SK-N-SH (cell line): ENCODE data around the gene PDZRN4. TPM values are rescaled to one million over a fixed set of nuclear protein-coding genes. Genes with fewer than 3 reads are reported as not detected.

Source experiments
- CTCF ChIA-PET: fragments of 300-600, 350-600 bp; formaldehyde crosslinking; extraction: SDS; loops from one replicate; lab custom pipeline; 2021; lab: Yijun Ruan, JAX
- POLR2A ChIA-PET: fragments of 350-600 bp; sonication (Branson Sonifier 250); formaldehyde crosslinking; extraction: SDS; loops from one replicate; lab custom pipeline; 2020; ENCODE audit warnings: antibody characterized with exemption, inconsistent platforms; lab: Yijun Ruan, JAX
- DNase-seq: peaks from one replicate; pipeline ENCODE4 v3.0.0; 2012
- H2AFZ ChIP-seq: fragments of 200-600 bp; sonication (generic); 2 replicates; pipeline ENCODE4 v1.8.1; 2016; ENCODE audit warnings: antibody characterized with exemption, mild to moderate bottlenecking, low read depth
- H3F3A ChIP-seq: fragments of 200-600 bp; sonication (generic); replicated peaks from 2 replicates; pipeline ENCODE3; 2016; ENCODE audit warnings: antibody characterized with exemption, mild to moderate bottlenecking; ENCODE audit not compliant: insufficient read depth
- H3K27ac ChIP-seq, 2 experiments: fragments of 200-500 bp in 1 of 2; fragments of 200-600 bp in 1 of 2; sonication (Bioruptor generic) in 1 of 2; sonication (generic), shearing (Covaris generic) in 1 of 2; 2 replicates each; pipeline versions ENCODE4 v1.5.1 to v1.6.1; 2014 to 2016; ENCODE audit warnings: low read depth in 2 of 2, inconsistent platforms in 1 of 2, low read length in 1 of 2, mild to moderate bottlenecking in 1 of 2, mixed read lengths in 1 of 2
- H3K27me3 ChIP-seq: fragments of 200-600 bp; sonication (generic), shearing (Covaris generic); 2 replicates; pipeline ENCODE4 v1.6.1; 2016; ENCODE audit warnings: mixed run types; ENCODE audit not compliant: insufficient read depth
- H3K36me3 ChIP-seq, 2 experiments: fragments of 200-500 bp in 1 of 2; fragments of 200-600 bp in 1 of 2; sonication (Bioruptor generic) in 1 of 2; sonication (generic) in 1 of 2; replicated peaks in 1 of 2; 2 replicates each; pipeline versions ENCODE3 to v1.5.1; 2014 to 2016; ENCODE audit warnings: low read length in 1 of 2, mild to moderate bottlenecking in 1 of 2; ENCODE audit not compliant: insufficient read depth in 2 of 2, control insufficient read depth in 1 of 2
- H3K4me1 ChIP-seq, 2 experiments: fragments of 200-500 bp in 1 of 2; fragments of 200-600 bp in 1 of 2; sonication (Bioruptor generic) in 1 of 2; sonication (generic), shearing (Covaris generic) in 1 of 2; 2 replicates each; pipeline versions ENCODE4 v1.5.1 to v1.6.1; 2014 to 2016; ENCODE audit warnings: low read depth in 1 of 2, low read length in 1 of 2, mixed run types in 1 of 2; ENCODE audit not compliant: insufficient read depth in 2 of 2, control insufficient read depth in 1 of 2
- H3K4me2 ChIP-seq: fragments of 200-600 bp; sonication (generic), shearing (Covaris generic); 2 replicates; pipeline ENCODE4 v1.6.1; 2017; ENCODE audit warnings: mixed run types
- H3K4me3 ChIP-seq, 2 experiments: fragments of 200-500 bp in 1 of 2; fragments of 200-600 bp in 1 of 2; sonication (Bioruptor generic) in 1 of 2; sonication (generic), shearing (Covaris generic) in 1 of 2; 2 replicates each; pipeline versions ENCODE4 v1.5.1 to v1.8.1; 2014 to 2016; ENCODE audit warnings: low read depth in 2 of 2, inconsistent platforms in 1 of 2, low read length in 1 of 2, mild to moderate bottlenecking in 1 of 2, mixed read lengths in 1 of 2, moderate library complexity in 1 of 2
- H3K79me2 ChIP-seq: fragments of 200-600 bp; sonication (generic); 2 replicates; pipeline ENCODE4 v1.8.1; 2017; ENCODE audit warnings: mild to moderate bottlenecking; ENCODE audit not compliant: insufficient read depth
- H3K9ac ChIP-seq: fragments of 200-600 bp; sonication (generic); 2 replicates; pipeline ENCODE4 v1.6.1; 2017; ENCODE audit warnings: mixed run types
- H3K9me2 ChIP-seq: fragments of 200-600 bp; sonication (generic); 2 replicates; pipeline ENCODE4 v1.6.1; 2017; ENCODE audit warnings: mixed run types
- H3K9me3 ChIP-seq: fragments of 200-600 bp; sonication (generic); 2 replicates; pipeline ENCODE4 v1.6.1; 2017; ENCODE audit warnings: mixed run types, mild to moderate bottlenecking, moderate library complexity
- H4K20me1 ChIP-seq: fragments of 200-600 bp; sonication (generic); 2 replicates; pipeline ENCODE4 v1.6.1; 2017; ENCODE audit warnings: mild to moderate bottlenecking, mixed run types; ENCODE audit not compliant: insufficient read depth
- CHD2 ChIP-seq: fragments of 150-350 bp; IDR thresholded peaks from 2 replicates; pipeline ENCODE4 v1.6.1; 2018; ENCODE audit warnings: low read length; ENCODE audit not compliant: partially characterized antibody
- CTCF ChIP-seq: fragments of 200-600 bp; sonication (generic); IDR thresholded peaks from 2 replicates; pipeline ENCODE4 v1.6.1; 2017; ENCODE audit warnings: antibody characterized with exemption, mild to moderate bottlenecking, moderate library complexity
- EP300 ChIP-seq, 2 experiments: IDR thresholded peaks; 2 replicates each; pipeline versions ENCODE4 v1.4.0 to v1.6.1; 2012; ENCODE audit warnings: borderline replicate concordance in 1 of 2, low read depth in 1 of 2, low read length in 1 of 2
- FOXJ3 ChIP-seq: sonication (generic); formaldehyde crosslinking; IDR thresholded peaks from 2 replicates; pipeline ENCODE4 v1.5.1; 2020; ENCODE audit warnings: mild to moderate bottlenecking, missing genetic modification reagents
- GABPA ChIP-seq: IDR thresholded peaks from 2 replicates; pipeline ENCODE4 v1.4.0; 2012; ENCODE audit warnings: low read depth, mild to moderate bottlenecking
- GATA2 ChIP-seq: sonication (generic); formaldehyde crosslinking; IDR thresholded peaks from 2 replicates; pipeline ENCODE4 v1.5.0; 2020; ENCODE audit warnings: mild to moderate bottlenecking, missing genetic modification reagents
- JUND ChIP-seq: IDR thresholded peaks from 2 replicates; pipeline ENCODE4 v1.4.0; 2012
- NFIC ChIP-seq: IDR thresholded peaks from 2 replicates; pipeline ENCODE4 v1.4.0; 2012; ENCODE audit warnings: borderline replicate concordance
- NRF1 ChIP-seq: IDR thresholded peaks from 2 replicates; pipeline ENCODE4 v1.6.1; 2012; ENCODE audit warnings: low read depth, mild to moderate bottlenecking, low read length
- RFX5 ChIP-seq: IDR thresholded peaks from 2 replicates; pipeline ENCODE4 v1.6.1; 2012; ENCODE audit warnings: mild to moderate bottlenecking, improper control_type of control experiment, low read length
- RXRA ChIP-seq: IDR thresholded peaks from 2 replicates; pipeline ENCODE4 v1.4.0; 2012; ENCODE audit warnings: low read depth, mild to moderate bottlenecking, borderline replicate concordance
- SIN3A ChIP-seq: IDR thresholded peaks from 2 replicates; pipeline ENCODE4 v1.6.1; 2012; ENCODE audit warnings: low read depth, mild to moderate bottlenecking, low read length, moderate library complexity, borderline replicate concordance
- TAF1 ChIP-seq: IDR thresholded peaks from 2 replicates; pipeline ENCODE4 v1.6.1; 2012; ENCODE audit warnings: low read depth, mild to moderate bottlenecking, low read length, moderate library complexity, borderline replicate concordance
- YY1 ChIP-seq: IDR thresholded peaks from 2 replicates; pipeline ENCODE4 v1.4.0; 2012; ENCODE audit warnings: low read depth, mild to moderate bottlenecking
- WGBS: methylation state at CpG from one replicate; pipeline ENCODE4 v1.1.6; 2017; ENCODE audit warnings: low lambda C conversion rate; 5-methylcytosine and 5-hydroxymethylcytosine counted together
- polyA plus RNA-seq, 3 experiments: library from polyadenylated mRNA; depleted of rRNA; stranded (reverse); fragments of >200 nt; gene quantifications; 2 replicates each; pipeline ENCODE4 v1.2.3, GENCODE V29; 2012
- TF ChIP-seq, protein P1 (sequence below): IDR thresholded peaks from 2 replicates; pipeline ENCODE4 v1.4.0; 2012; ENCODE audit warnings: low read depth
- TF ChIP-seq, protein P2 (sequence below): IDR thresholded peaks from 2 replicates; pipeline ENCODE4 v1.6.1; 2012; ENCODE audit warnings: mild to moderate bottlenecking, low read depth, low read length, moderate library complexity
- TF ChIP-seq, protein P3 (sequence below): fragments of 150-350 bp; IDR thresholded peaks from 2 replicates; pipeline ENCODE4 v1.6.1; 2017; ENCODE audit warnings: antibody characterized with exemption, low read length, low read depth, borderline replicate concordance

Gene PDZRN4
- polyA plus RNA-seq, 1 of the 3 experiments (the other 2 are of a cell fraction): 0.02 TPM

DNA sequence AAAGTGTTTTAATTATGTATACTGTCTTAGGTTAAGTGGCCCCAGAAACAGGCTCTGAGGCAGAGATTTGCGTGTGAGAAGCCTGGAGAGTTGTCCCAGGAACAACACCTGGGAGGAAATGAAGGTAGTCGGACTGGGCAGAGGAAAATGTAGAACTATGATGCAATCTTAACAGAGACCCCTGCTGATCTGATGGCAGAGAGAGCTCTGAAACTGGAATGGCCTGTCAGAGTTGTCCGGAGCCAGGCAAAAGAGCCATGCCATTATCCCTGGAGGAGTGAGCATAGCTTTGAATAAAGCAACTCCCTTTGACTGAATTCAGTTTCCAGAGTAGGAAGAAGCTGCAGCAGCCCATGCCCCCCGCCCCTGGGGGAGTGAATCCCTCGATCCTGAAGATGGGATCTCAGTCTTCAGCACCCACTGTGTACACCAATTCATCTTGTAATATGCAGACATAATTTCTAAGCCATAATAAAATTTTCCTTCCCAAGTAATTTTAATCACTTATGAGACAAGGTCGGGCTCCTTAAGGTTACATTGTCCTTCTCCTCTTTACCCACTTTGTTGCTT, 264.8 kb downstream of the PDZRN4 start:
- Histone ChIP-seq H3K4me2 (no peak overlapping the region), H4K20me1 (no peaks in the 10 kb centered on the region), H3K36me3 (no peaks in the 10 kb centered on the region), H3K9me2 (no peaks in the 10 kb centered on the region), H3K9ac (no peak overlapping the region), H3F3A (no peaks in the 10 kb centered on the region), H3K4me3 (no peak overlapping the region), H3K27ac (no peak overlapping the region), H3K27me3 (no peaks in the 10 kb centered on the region; the same call in 1 of the 2 replicates), H2AFZ (no peak overlapping the region), H3K4me1 (no peaks in the 10 kb centered on the region), H3K79me2 (no peaks in the 10 kb centered on the region), H3K9me3 (no peaks in the 10 kb centered on the region)
- CTCF ChIA-PET: no interaction called here
- POLR2A ChIA-PET: no interaction called here
- WGBS: 45% methylated on average over 6 of the region's 6 CpGs
- TF ChIP-seq, protein P1, sequence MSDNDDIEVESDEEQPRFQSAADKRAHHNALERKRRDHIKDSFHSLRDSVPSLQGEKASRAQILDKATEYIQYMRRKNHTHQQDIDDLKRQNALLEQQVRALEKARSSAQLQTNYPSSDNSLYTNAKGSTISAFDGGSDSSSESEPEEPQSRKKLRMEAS: no peak
- TF ChIP-seq FOXJ3 (CRISPR knock-in tag) (no peak), CHD2 (no peak), NFIC (no peak), SIN3A (no peak), GABPA (no peak)
- TF ChIP-seq, protein P2, sequence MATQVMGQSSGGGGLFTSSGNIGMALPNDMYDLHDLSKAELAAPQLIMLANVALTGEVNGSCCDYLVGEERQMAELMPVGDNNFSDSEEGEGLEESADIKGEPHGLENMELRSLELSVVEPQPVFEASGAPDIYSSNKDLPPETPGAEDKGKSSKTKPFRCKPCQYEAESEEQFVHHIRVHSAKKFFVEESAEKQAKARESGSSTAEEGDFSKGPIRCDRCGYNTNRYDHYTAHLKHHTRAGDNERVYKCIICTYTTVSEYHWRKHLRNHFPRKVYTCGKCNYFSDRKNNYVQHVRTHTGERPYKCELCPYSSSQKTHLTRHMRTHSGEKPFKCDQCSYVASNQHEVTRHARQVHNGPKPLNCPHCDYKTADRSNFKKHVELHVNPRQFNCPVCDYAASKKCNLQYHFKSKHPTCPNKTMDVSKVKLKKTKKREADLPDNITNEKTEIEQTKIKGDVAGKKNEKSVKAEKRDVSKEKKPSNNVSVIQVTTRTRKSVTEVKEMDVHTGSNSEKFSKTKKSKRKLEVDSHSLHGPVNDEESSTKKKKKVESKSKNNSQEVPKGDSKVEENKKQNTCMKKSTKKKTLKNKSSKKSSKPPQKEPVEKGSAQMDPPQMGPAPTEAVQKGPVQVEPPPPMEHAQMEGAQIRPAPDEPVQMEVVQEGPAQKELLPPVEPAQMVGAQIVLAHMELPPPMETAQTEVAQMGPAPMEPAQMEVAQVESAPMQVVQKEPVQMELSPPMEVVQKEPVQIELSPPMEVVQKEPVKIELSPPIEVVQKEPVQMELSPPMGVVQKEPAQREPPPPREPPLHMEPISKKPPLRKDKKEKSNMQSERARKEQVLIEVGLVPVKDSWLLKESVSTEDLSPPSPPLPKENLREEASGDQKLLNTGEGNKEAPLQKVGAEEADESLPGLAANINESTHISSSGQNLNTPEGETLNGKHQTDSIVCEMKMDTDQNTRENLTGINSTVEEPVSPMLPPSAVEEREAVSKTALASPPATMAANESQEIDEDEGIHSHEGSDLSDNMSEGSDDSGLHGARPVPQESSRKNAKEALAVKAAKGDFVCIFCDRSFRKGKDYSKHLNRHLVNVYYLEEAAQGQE: no peak
- no peak for DNase-seq

GRCh38 chr12:41453409-41453808, 265.3 kb downstream of the PDZRN4 start:
- Histone ChIP-seq H3K36me3 (no peaks in the 10 kb centered on the region), H3K79me2 (no peaks in the 10 kb centered on the region), H3K4me3 (no peak overlapping the region), H3K9me2 (no peaks in the 10 kb centered on the region), H3K4me1 (no peaks in the 10 kb centered on the region), H2AFZ (no peak overlapping the region), H3K27ac (no peak overlapping the region), H3K27me3 (no peaks in the 10 kb centered on the region; the same call in 1 of the 2 replicates), H3K9ac (no peak overlapping the region), H3K4me2 (no peak overlapping the region), H4K20me1 (no peaks in the 10 kb centered on the region), H3F3A (no peaks in the 10 kb centered on the region), H3K9me3 (no peaks in the 10 kb centered on the region)
- ChIA-PET POLR2A (no interaction called here), CTCF (no interaction called here)
- 69% methylated on average over 4 of the region's 4 CpGs for WGBS
- no peak for DNase-seq
- TF ChIP-seq NRF1 (no peak), YY1 (no peak), EP300 (IDR thresholded peaks at IDR 0.05; ENCODE audit: borderline replicate concordance in 1 of 2, low read depth in 1 of 2, low read length in 1 of 2) (no peak), CTCF (no peak), RFX5 (no peak), TAF1 (no peak), JUND (no peak), RXRA (no peak), GABPA (no peak), GATA2 (no peak)
- TF ChIP-seq, protein P3, sequence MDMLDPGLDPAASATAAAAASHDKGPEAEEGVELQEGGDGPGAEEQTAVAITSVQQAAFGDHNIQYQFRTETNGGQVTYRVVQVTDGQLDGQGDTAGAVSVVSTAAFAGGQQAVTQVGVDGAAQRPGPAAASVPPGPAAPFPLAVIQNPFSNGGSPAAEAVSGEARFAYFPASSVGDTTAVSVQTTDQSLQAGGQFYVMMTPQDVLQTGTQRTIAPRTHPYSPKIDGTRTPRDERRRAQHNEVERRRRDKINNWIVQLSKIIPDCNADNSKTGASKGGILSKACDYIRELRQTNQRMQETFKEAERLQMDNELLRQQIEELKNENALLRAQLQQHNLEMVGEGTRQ: no peak
- TF ChIP-seq, protein P2: no peak
